Tibial nerve (tissue), 4 donors: ENCODE results near the gene GMPPB.

ENCODE experiments used
- CTCF ChIP-seq, 5 experiments: fragments of 200-600 bp in 3 of 5; fragments of 450-650 bp in 2 of 5; sonication (generic) in 3 of 5; IDR thresholded peaks; one replicate each; pipeline ENCODE4 v1.5.1; 2016 to 2019; ENCODE audit warnings: antibody characterized with exemption in 5 of 5, mild to moderate bottlenecking in 3 of 5, moderate library complexity in 2 of 5
- EP300 ChIP-seq, 2 donors: sonication (generic); formaldehyde crosslinking; IDR thresholded peaks; one replicate each; pipeline ENCODE4 v1.6.1; 2017; ENCODE audit warnings: antibody characterized with exemption in 2 of 2, mild to moderate bottlenecking in 1 of 2

- TF ChIP-seq CTCF (IDR thresholded peaks at IDR 0.05) (no peak), EP300 (IDR thresholded peaks at IDR 0.05) (no peak)
Measured at GRCh38 chr3:49723296-49723627, 489 bp downstream of the GMPPB start.
